SK-N-SH treated with all-trans-retinoic acid at 6 μM for 48 hours (cell line): Measurements from ENCODE around the gene COL28A1.

Experiments
- ARNTL ChIP-seq: fragments of 450-650 bp; formaldehyde crosslinking; IDR thresholded peaks from 2 replicates; pipeline ENCODE4 v1.5.0; 2020; ENCODE audit warnings: low read depth, mild to moderate bottlenecking, moderate library complexity, borderline replicate concordance
- ESRRG ChIP-seq: fragments of 250-450 bp; sonication (Bioruptor Pico); IDR thresholded peaks from 2 replicates; pipeline ENCODE4 v1.6.1; 2021; ENCODE audit warnings: mild to moderate bottlenecking
- OSR1 ChIP-seq: fragments of 250-450 bp; sonication (Bioruptor Pico); IDR thresholded peaks from 2 replicates; pipeline ENCODE4 v1.8.0; 2022; ENCODE audit warnings: moderate library complexity, mild to moderate bottlenecking, inconsistent platforms
- SNAI2 ChIP-seq: fragments of 250-450 bp; sonication (Bioruptor Pico); IDR thresholded peaks from 2 replicates; pipeline ENCODE4 v1.5.0; 2020; ENCODE audit warnings: mild to moderate bottlenecking, moderate library complexity
- ZFP3 ChIP-seq: fragments of 250-450 bp; sonication (Bioruptor Pico); IDR thresholded peaks from 2 replicates; pipeline ENCODE4 v1.5.0; 2020; ENCODE audit warnings: mild to moderate bottlenecking, moderate library complexity
- ZFP30 ChIP-seq: fragments of 450-650 bp; formaldehyde crosslinking; IDR thresholded peaks from 2 replicates; pipeline ENCODE4 v1.5.0; 2022; ENCODE audit warnings: mild to moderate bottlenecking, moderate library complexity
- TF ChIP-seq, protein P1 (sequence below): fragments of 250-450 bp; sonication (Bioruptor Pico); IDR thresholded peaks from 2 replicates; pipeline ENCODE4 v1.5.1; 2021; ENCODE audit warnings: mild to moderate bottlenecking, moderate library complexity

- no peak for TF ChIP-seq SNAI2 (CRISPR knock-in tag)
- TF ChIP-seq ARNTL (CRISPR knock-in tag) = no peak
- TF ChIP-seq, protein P1, sequence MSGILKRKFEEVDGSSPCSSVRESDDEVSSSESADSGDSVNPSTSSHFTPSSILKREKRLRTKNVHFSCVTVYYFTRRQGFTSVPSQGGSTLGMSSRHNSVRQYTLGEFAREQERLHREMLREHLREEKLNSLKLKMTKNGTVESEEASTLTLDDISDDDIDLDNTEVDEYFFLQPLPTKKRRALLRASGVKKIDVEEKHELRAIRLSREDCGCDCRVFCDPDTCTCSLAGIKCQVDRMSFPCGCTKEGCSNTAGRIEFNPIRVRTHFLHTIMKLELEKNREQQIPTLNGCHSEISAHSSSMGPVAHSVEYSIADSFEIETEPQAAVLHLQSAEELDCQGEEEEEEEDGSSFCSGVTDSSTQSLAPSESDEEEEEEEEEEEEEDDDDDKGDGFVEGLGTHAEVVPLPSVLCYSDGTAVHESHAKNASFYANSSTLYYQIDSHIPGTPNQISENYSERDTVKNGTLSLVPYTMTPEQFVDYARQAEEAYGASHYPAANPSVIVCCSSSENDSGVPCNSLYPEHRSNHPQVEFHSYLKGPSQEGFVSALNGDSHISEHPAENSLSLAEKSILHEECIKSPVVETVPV (CRISPR knock-in tag) = no peak
- TF ChIP-seq ZFP3 = no peak
- no peak for TF ChIP-seq OSR1 (CRISPR knock-in tag)
- TF ChIP-seq ZFP30 (CRISPR knock-in tag) = no peak
- no peak for TF ChIP-seq ESRRG
Measured at GRCh38 chr7:7399707-7400106, 136.0 kb downstream of the COL28A1 start.
